ENCODE results near the gene ATXN7.

Gene ATXN7

DNA sequence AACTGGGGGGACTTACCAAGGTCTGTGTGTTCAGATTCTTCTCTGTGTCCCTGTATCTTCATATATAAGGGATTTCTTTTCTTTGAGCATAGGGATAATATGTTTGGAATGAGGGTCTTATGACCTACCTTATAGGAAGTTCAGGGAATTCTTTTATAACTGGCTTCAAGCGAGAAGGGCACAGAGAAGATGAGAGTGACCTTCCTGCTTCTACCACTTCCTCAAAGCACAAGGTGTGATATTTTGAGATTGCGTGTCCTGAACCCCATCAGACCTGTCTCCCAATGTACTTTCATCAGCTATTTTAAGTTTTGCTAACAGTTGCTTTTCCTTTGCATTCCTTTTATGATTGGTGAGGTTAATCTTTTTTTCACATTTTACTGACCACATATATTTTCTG lies 162.7 kb downstream of the ATXN7 start:
- no peak for DNase-seq

DNA sequence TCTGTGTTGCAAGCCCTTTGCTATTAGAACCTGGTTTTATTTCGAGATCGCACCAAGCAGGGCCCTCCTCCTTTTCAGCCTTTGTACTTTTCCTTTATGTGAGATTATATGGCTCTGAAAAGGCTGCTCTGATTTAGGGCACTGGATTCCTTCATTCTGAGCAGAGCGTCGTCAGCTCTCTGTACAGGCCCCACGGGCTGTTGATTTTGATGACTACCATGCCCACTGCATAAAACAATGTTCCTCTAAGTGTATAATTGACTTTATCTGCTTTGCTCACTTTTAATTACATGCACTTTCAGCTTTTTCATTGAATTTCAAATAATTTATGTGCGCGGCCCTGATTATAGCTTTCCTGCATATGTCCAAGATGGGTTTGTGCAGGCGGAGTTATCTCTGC lies 164.0 kb downstream of the ATXN7 start:
- DNase-seq: no peak

DNA sequence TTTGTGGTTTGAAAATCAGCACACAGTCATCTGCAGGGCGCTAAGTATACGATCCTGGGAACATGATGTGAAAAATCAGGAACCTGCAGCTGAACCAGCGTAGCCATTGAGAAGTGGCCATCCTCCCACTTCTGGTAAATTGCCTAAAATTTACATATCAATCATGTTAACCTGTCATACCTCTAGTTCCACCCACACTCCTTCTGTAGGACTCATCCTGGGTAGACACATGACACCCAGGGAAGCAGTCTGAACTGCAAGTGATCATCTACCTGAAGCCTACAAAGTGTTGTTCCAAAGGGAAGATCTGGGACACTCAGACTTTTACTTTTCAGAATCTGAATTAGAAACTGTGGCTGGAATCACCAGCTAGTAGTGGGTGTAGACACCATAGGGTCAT lies 165.1 kb downstream of the ATXN7 start:
- DNase-seq: no peak

DNA sequence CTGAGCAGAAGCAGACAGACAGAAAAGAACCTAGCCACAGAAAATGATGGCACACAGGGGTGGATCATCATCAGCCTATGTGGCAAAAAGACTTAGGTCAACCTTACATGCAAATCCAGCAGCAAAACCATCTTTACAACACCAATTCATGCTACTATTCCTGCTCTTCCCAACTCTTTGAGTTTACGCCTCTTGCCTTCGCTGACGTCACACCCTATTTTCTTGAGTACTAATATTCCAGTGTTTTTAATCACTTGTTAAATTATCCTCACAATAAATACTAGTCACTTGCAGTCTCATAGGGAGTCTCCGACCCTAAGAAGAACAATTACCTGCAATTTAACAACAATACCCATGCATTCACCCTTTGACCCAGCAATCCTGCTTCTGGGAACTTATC lies 165.6 kb downstream of the ATXN7 start:
- no peak for DNase-seq

DNA sequence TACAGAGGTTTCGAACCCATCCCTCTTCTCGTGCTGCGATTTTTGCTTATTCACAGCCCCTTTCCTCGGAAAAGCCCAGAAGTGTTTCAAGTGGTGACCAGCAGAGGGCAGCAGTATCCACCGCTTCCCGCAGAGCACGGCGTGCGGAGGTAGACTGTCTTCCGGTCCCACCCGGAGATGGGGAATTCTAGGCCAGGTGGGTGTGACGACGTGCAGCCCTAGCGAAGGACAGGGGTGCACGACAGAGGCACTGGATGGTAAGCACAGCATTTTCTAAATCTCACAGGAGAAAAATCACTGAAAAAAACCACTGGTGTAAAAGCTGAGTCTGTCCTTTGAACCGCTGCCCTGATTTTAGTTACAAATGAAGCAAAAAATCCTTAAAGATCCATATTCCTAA lies 167.1 kb downstream of the ATXN7 start:
- peak; percentile 76 to 80 for DNase-seq

DNA sequence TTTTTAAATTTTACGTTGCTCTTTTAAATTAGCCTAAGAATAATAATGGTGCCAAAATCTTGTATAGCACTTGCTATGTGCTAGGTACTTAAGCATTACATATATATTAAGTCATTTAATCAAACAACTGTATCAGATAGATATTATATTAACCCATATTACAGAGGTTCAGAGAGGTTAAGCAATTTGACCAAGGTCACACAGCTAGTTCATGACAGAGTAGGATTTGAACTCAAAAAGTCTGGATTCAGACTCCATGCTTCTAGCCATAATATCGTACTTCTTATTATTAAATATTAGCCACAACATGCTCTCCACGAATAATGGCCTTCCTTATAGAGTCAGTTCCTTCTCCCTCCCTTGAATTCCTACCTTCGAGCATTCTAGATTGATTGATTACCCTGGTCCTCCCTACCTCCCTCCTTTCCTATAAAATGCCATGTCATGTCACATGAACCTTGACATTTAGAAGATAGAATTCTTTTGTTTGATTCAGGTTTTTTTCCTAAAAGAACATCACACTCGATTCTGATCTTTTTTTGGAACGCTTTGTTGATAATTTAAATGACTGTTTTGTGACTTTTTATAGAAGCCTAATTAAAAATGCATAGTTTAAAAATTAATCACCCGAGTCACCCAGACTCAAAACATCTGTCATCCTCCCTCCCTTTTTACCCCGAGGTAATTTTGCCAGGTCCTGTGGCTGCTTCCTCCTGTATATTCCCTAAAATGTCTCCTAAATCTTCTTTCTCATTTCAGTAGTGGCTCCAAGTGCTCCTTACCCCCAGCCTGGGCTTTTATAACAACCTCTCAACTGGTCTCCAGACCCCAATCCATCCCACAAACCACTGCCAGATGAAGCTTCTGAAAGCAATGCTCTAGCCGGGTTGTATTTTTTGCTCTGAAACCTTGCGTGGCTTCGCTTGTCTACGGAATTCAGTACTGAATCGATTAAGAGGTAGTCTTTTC lies 168.2 kb downstream of the ATXN7 start:
- DNase-seq: no peak

DNA sequence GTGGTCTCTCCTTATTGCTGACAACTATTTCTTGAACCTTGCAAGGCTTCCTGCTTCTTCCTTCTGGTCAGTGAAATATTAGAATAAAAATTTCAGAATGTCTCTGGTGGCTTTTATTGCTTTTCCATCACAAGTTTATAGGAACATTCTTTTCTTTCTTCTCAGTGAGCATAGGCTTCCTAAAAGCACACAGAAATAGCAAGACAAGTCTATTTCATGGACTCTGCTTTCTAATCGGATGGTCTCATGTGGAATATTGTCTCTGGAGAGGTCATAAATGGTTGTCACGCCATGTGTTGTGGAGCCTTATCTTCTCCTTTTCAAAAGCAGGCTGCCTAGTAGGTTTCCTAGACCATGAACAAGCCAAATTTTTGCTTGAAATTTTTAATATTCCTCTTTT lies 169.4 kb downstream of the ATXN7 start:
- DNase-seq: no peak

DNA sequence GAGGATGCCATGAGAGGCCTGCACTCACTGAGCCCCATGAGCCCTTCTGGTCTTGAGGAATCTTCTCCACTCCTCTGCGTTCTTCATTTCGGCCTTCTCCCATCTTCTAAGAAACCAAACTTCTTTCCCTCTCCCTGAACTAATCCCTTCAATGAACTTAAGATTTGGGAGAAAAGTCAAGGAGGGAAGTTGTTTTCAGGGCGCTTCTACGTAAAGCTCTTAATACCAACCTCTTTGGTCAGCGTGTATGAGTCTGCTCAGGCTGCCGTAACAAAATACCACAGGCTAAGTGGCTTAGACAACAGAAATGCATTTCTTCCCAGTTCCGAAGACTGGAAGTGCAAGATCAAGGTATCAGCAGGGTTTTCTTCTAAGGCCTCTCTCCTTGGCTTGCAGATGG lies 173.4 kb downstream of the ATXN7 start:
- no peak for DNase-seq

DNA sequence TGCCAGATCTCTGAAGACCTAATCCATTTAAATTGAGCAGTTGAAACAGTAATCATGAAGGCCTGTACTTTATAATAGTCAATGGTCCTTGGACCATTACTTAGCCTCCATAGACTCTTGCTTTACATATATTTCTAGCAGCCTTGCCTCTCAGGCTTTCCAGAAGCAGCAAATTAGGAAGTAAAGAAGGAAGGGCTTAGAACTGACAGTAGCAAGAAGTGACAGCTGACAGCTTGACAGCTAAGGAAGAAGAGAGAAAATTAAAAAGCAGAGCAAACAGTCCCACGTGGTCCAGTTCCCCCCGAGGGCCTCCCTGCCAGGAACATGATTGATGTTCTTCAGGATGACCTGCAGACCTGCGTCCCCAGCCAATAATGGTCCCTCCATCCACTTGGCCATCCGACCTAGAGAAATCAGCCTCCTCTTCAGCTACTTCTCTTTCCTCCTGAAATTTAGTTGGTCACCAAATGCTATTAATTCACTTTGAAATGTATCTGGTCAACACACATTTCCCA lies 174.6 kb downstream of the ATXN7 start:
- DNase-seq: no peak

DNA sequence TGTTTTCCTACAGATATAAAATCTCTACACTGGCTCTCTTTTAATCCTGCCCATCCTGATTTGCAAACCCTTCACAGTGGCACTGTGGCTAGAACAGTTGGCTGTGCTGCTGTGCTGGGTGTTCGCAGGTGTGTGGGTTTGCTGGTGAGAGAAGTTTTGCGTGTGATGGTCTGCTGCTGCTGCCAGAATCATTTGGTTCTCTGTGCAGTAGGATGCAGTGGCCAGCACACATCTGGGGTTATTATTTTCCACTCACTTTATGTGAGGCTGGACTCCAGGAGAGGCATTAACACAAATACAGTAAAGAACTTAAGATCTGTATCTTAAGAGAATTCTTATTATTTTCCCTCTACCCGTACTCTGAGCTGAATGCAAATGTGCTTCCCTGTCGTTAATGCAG lies 175.7 kb downstream of the ATXN7 start:
- DNase-seq: no peak

DNA sequence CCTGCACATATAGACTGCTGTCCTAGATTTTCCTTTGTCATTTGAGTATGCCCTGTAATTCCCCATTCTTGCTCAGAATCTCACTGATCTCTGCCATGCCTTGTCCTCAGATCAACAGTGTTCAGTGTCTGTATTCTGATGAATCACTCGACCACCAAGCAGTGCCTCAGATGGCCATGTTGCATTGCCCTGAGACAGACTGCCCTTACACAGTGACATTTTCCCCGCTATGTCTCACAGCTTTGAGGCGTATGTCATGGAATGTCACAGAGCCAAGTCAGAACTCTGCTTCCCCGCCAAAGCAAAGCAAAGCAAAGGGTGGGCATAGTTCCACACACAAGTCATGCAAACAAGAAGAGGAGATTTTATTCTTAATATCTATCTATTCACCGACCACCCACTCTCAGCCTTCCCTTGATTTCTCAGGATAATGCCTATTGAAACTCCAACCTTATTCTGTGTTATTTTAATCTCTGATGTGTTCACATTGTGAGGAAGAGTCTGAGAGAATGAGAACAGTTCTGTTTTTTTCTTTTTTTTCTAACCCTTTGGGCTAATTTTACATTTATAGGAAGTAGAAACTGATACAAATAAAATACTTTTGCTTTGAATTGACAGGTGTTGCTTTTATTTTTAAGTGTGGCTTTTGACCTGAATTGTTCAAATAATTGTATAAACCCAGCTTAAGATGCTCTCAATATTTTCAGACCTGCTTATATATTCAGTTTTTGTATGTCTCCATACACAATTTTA lies 176.5 kb downstream of the ATXN7 start:
- DNase-seq: no peak

DNA sequence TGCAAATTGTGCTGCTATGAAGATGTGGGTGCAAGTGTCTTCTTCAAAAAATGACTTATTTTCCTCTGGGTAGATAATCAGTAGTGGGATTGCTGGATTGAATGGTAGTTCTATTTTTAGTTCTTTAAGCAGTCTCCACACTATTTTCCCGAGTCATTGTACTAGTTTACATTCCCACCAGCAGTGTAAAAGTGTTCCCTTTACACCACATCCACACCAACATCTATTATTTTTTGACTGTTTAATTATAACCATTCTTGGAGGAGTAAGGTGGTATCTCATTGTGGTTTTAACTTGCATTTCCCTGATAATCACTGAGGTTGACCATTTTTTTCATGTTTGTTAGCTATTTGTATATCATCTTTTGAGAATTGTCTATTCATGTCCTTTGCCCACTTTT lies 179.3 kb downstream of the ATXN7 start:
- DNase-seq: no peak

DNA sequence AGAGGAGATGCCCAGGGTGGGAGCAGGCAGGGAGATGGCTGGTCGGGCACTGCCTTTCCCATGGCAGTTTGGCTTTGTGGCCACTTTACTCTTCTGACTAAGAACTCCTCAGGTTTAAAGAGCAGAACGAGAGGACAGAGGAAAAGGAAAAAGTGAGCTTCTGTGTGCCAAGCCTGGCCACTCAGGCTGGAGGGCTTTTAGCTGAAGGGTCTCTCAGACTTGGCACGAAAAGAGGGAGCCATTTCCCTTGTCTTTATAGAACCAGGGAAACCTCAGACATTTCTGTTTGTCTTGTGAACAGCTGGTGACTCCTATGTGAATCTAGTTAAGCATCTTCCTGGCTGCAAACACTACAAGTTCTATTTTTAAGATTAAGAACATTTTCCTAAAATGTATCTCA lies 182.9 kb downstream of the ATXN7 start:
- no peak for DNase-seq

DNA sequence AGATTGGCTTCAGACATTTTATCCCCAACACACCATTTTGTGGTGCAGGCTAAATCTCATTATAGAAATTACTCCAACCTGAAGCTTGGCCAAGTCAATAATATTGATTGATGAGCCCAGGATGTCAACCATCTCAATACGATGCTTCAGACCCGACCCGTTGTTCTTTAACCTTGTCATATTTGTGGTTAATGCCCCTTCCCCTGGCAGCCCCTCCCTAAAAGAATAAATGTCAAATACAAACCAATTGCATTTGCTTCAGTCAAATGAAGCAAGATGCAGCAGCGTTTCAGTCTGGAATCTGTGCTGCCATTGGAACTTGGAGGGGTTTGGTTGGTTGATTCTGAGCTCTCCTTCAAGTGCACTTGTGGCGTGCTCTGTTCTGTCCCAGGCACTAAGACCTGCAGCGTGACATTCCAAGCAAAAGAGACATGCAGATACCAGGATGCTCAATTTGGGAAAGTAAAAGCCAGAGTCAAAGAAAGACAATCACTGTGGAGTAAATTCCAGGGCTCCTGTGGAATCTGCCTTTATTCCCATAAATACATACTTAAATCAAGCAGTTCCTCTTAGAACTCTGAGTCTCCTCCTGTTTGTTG lies 183.4 kb downstream of the ATXN7 start:
- no peak for DNase-seq

DNA sequence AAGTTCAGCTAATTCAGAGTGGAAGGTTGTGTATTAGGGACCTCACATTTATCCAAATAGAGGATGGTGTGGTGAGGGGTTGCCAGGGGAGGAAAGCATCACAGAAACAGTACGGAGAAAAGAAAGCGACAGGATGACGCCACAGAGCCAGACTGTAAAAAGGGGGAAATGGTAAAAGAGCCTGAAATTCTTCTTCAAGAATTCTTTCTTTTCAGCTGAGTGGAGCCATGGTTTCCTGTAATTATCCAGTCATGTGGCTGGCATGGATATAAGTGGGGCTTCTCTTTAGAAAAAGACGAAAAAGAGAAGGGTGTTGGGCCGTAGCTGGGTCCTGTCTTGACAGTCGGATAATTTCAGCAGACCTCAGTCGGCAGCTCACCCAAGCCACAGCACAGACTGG lies 184.1 kb downstream of the ATXN7 start:
- no peak for DNase-seq

DNA sequence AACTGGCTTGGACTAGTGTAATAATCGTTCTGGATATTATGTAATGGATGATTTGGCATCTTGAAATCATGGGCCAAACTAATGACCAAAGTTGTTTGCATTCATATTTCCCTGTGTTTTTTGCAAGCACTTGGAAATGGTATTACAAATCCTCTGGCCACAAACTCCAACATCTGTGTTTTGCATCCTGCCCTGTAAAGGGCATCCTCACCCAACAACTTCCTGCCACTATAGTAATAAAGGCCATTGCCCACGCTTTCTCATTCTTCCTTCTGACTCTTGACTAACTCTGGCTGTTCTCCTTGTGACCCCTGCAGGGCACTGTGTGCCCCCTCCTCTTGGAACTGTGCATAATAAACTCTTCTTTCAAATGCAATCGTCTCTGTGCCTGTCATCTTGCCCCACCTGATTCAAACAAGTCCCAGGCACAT lies 185.0 kb downstream of the ATXN7 start:
- DNase-seq: no peak

DNA sequence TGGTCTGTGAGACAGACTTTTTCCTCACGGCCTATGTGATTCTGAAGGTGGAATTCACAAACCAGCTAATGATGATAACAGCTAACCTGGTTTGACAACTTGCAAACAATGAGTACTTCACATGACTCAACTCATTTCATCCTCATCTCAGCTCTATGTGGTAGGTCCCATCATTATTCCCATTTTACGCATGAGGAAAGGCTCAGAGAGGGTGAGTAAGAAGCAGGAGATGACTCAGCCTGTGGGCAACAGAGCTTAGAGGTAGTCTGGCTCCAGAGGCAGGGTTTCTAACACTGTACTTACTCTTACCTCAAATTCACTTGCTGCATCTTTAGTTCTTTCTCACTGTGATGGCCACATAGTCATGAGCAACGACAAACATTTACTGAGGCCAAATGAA lies 185.5 kb downstream of the ATXN7 start:
- DNase-seq: no peak

DNA sequence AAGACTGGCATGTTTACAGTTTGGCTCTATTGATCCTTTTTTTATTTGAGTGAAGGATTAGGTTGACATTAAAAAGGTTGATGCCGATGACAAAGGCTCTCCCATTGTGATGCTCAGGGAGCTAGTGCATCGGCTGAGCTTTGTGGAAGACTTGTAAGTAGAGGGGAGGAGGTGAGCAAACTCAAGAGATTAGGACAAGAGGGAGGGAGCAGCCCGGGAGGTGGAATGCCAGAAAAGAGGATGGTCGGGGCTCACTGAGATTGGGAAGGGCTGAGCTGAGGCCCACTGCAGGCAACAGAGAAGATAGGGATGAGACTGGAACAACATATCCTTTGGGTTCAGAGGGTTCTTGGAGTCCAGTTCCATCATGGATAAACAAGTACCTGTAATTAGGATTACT lies 186.2 kb downstream of the ATXN7 start:
- DNase-seq: no peak

Data from SHP77 (cell line).